CD4-positive, alpha-beta T cell treated with Interleukin-21 for 1 hour (primary cell): ENCODE measurements around the gene INPP5F.

Source experiments
- DNase-seq: peaks from one replicate; pipeline ENCODE4 v3.0.0-alpha.2; 2020

The INPP5F gene

GRCh38 chr10:119871881-119872609 is 146.2 kb downstream of the INPP5F start:
- DNase-seq: peak; percentile 58

GRCh38 chr10:119872610-119872859 is 146.7 kb downstream of the INPP5F start, which contains the start of gene MCMBP:
Gene MCMBP, minus strand, starts transcription at chr10:119872843. Its CDS starts 259 bp downstream, at chr10:119872584.
- DNase-seq: no peak

GRCh38 chr10:119872860-119873681 is 147.2 kb downstream of the INPP5F start:
- peak; percentile 91 for DNase-seq

- DNase-seq: no peak
Measured at GRCh38 chr10:119878524-119878923, 152.7 kb downstream of the INPP5F start.
